Activated CD4-positive, alpha-beta T cell treated with anti-CD3 and anti-CD28 coated beads for 4 hours (primary cell): ENCODE results near the gene CD82.

Source experiments
- DNase-seq, 2 donors: peaks; one replicate each; pipeline ENCODE4 v3.0.0-alpha.2; 2020

The CD82 gene

GRCh38 chr11:44578279-44578678 is 12.8 kb downstream of the CD82 start:
- DNase-seq: no peak

- DNase-seq: no peak
These were observed 13.9 kb downstream of the CD82 start for GRCh38 chr11:44579302-44579761.

- DNase-seq: no peak
These were observed 15.2 kb downstream of the CD82 start for GRCh38 chr11:44580701-44581100.

GRCh38 chr11:44581246-44581645 is 15.8 kb downstream of the CD82 start:
- DNase-seq: no peak

GRCh38 chr11:44582641-44583352 is 17.3 kb downstream of the CD82 start:
- DNase-seq: no peak

- no peak for DNase-seq
These were observed 17.8 kb downstream of the CD82 start for GRCh38 chr11:44583353-44583669.

- DNase-seq: no peak
These were observed 20.0 kb downstream of the CD82 start for GRCh38 chr11:44585421-44585820.

GRCh38 chr11:44589301-44589700 is 23.8 kb downstream of the CD82 start:
- DNase-seq: no peak

GRCh38 chr11:44590769-44591168 is 25.3 kb downstream of the CD82 start:
- DNase-seq: no peak

- DNase-seq: no peak
These were observed 26.1 kb downstream of the CD82 start for GRCh38 chr11:44591557-44591956.

GRCh38 chr11:44592125-44592940 is 26.9 kb downstream of the CD82 start:
- DNase-seq: no peak

- no peak for DNase-seq
These were observed 27.8 kb downstream of the CD82 start for GRCh38 chr11:44593251-44593650.

- DNase-seq: no peak
These were observed 29.5 kb downstream of the CD82 start for GRCh38 chr11:44595006-44595405.

GRCh38 chr11:44595964-44596381 is 30.5 kb downstream of the CD82 start:
- no peak for DNase-seq

- peak; percentile 61 to 72 for DNase-seq
These were observed 31.2 kb downstream of the CD82 start for GRCh38 chr11:44596525-44597276.

- no peak for DNase-seq
These were observed 32.0 kb downstream of the CD82 start for GRCh38 chr11:44597358-44598012.

- no peak for DNase-seq
These were observed 33.4 kb downstream of the CD82 start for GRCh38 chr11:44598831-44599230.

GRCh38 chr11:44600261-44600660 is 34.8 kb downstream of the CD82 start:
- DNase-seq: no peak

GRCh38 chr11:44600839-44601383 is 35.4 kb downstream of the CD82 start:
- no peak for DNase-seq

- DNase-seq: no peak
These were observed 36.3 kb downstream of the CD82 start for GRCh38 chr11:44601471-44602370.

GRCh38 chr11:44602891-44603310 is 37.4 kb downstream of the CD82 start:
- no peak for DNase-seq

GRCh38 chr11:44604171-44604581 is 38.7 kb downstream of the CD82 start:
- no peak for DNase-seq
